WTC11 (cell line): Measurements from ENCODE around the gene ADORA1. TPM values are rescaled to one million over a fixed set of nuclear protein-coding genes. Genes with fewer than 3 reads are reported as not detected.

Experiments
- ATAC-seq: fragments of 200-7000 bp; cut with Tn5 transposase; 2 replicates; pipeline ENCODE4 v1.10.0; 2021; ENCODE audit warnings: mild to moderate bottlenecking, moderate library complexity
- CTCF ChIA-PET: fragments of 300-600 bp; sonication (Branson Sonifier 250); formaldehyde crosslinking; loops from one replicate; lab custom pipeline; 2021; ENCODE audit warnings: antibody characterized with exemption; lab: Charles Lee
- POLR2A ChIA-PET: fragments of 350-600 bp; sonication (Branson Sonifier 250); formaldehyde crosslinking; loops from one replicate; lab custom pipeline; 2021; ENCODE audit warnings: antibody characterized with exemption; lab: Charles Lee
- DNase-seq: peaks from one replicate; pipeline ENCODE4 v3.0.0; 2021; ENCODE audit warnings: low spot score
- H3K27ac Mint-ChIP-seq: 2 replicates; pipeline ENCODE4 v1.8.0; 2021; ENCODE audit warnings: mixed read lengths
- H3K27me3 Mint-ChIP-seq: 2 replicates; pipeline ENCODE4 v1.8.0; 2021; ENCODE audit warnings: low read depth, mild to moderate bottlenecking, moderate library complexity, mixed read lengths
- H3K36me3 Mint-ChIP-seq: 2 replicates; pipeline ENCODE4 v1.8.0; 2021; ENCODE audit warnings: mixed read lengths
- H3K4me1 Mint-ChIP-seq: 2 replicates; pipeline ENCODE4 v1.8.0; 2022; ENCODE audit warnings: mixed read lengths
- H3K4me3 Mint-ChIP-seq: 2 replicates; pipeline ENCODE4 v1.8.0; 2021; ENCODE audit warnings: mild to moderate bottlenecking, moderate library complexity, mixed read lengths
- H3K9me3 Mint-ChIP-seq: 2 replicates; pipeline ENCODE4 v1.8.0; 2021; ENCODE audit warnings: mixed read lengths
- ATF3 ChIP-seq: sonication (generic); formaldehyde crosslinking; conservative IDR thresholded peaks from 2 replicates; pipeline ENCODE4 v1.8.1; 2022; ENCODE audit warnings: mild to moderate bottlenecking, missing genetic modification reagents
- ATF6 ChIP-seq: sonication (generic); formaldehyde crosslinking; IDR thresholded peaks from 2 replicates; pipeline ENCODE4 v1.8.1; 2023; ENCODE audit warnings: mild to moderate bottlenecking, missing genetic modification reagents
- E2F1 ChIP-seq: sonication (generic); formaldehyde crosslinking; IDR thresholded peaks from 2 replicates; pipeline ENCODE4 v1.8.0; 2022; ENCODE audit warnings: mild to moderate bottlenecking, missing genetic modification reagents
- E2F5 ChIP-seq: sonication (generic); formaldehyde crosslinking; IDR thresholded peaks from 2 replicates; pipeline ENCODE4 v1.8.1; 2022; ENCODE audit warnings: mild to moderate bottlenecking, moderate library complexity, missing genetic modification reagents
- ELF4 ChIP-seq: sonication (generic); formaldehyde crosslinking; IDR thresholded peaks from 2 replicates; pipeline ENCODE4 v1.8.1; 2022; ENCODE audit warnings: low read depth, mild to moderate bottlenecking, moderate library complexity, missing genetic modification reagents
- ERG ChIP-seq: fragments of 250-450 bp; sonication (Bioruptor Pico); IDR thresholded peaks from 2 replicates; pipeline ENCODE4 v1.8.0; 2021; ENCODE audit warnings: mild to moderate bottlenecking
- ETV6 ChIP-seq: sonication (generic); formaldehyde crosslinking; IDR thresholded peaks from 2 replicates; pipeline ENCODE4 v1.8.1; 2022; ENCODE audit warnings: mild to moderate bottlenecking, missing genetic modification reagents
- GABPB1 ChIP-seq: sonication (generic); formaldehyde crosslinking; IDR thresholded peaks from 2 replicates; pipeline ENCODE4 v1.8.1; 2023; ENCODE audit warnings: mild to moderate bottlenecking, missing genetic modification reagents
- GRHL2 ChIP-seq: fragments of 250-450 bp; sonication (Bioruptor Pico); IDR thresholded peaks from 2 replicates; pipeline ENCODE4 v1.8.0; 2022; ENCODE audit warnings: mild to moderate bottlenecking, moderate library complexity; ENCODE audit not compliant: insufficient replicate concordance, severe bottlenecking
- JUN ChIP-seq: sonication (generic); formaldehyde crosslinking; IDR thresholded peaks from 2 replicates; pipeline ENCODE4 v1.8.0; 2023; ENCODE audit warnings: mild to moderate bottlenecking, missing genetic modification reagents
- MAX ChIP-seq: sonication (generic); formaldehyde crosslinking; IDR thresholded peaks from 2 replicates; pipeline ENCODE4 v1.8.0; 2022; ENCODE audit warnings: mild to moderate bottlenecking, missing genetic modification reagents
- NR2C2 ChIP-seq: sonication (generic); formaldehyde crosslinking; IDR thresholded peaks from 2 replicates; pipeline ENCODE4 v1.8.0; 2022; ENCODE audit warnings: mild to moderate bottlenecking, missing genetic modification reagents
- SMAD3 ChIP-seq: sonication (generic); formaldehyde crosslinking; IDR thresholded peaks from 2 replicates; pipeline ENCODE4 v1.8.0; 2022; ENCODE audit warnings: missing genetic modification reagents, mild to moderate bottlenecking, borderline replicate concordance
- SMAD4 ChIP-seq: sonication (generic); formaldehyde crosslinking; IDR thresholded peaks from 2 replicates; pipeline ENCODE4 v1.8.0; 2022; ENCODE audit warnings: mild to moderate bottlenecking, missing genetic modification reagents
- TEAD4 ChIP-seq: sonication (generic); formaldehyde crosslinking; IDR thresholded peaks from 2 replicates; pipeline ENCODE4 v1.8.0; 2022; ENCODE audit warnings: mild to moderate bottlenecking, missing genetic modification reagents
- ZBTB21 ChIP-seq: sonication (generic); formaldehyde crosslinking; IDR thresholded peaks from 2 replicates; pipeline ENCODE4 v1.8.1; 2023; ENCODE audit warnings: mild to moderate bottlenecking, missing genetic modification reagents, borderline replicate concordance
- ZNF219 ChIP-seq: sonication (generic); formaldehyde crosslinking; IDR thresholded peaks from 2 replicates; pipeline ENCODE4 v1.8.0; 2023; ENCODE audit warnings: missing genetic modification reagents, mild to moderate bottlenecking, borderline replicate concordance
- ZNF263 ChIP-seq: sonication (generic); formaldehyde crosslinking; IDR thresholded peaks from 2 replicates; pipeline ENCODE4 v1.8.1; 2022; ENCODE audit warnings: low read depth, mild to moderate bottlenecking, moderate library complexity, missing genetic modification reagents
- total RNA-seq: library from RNA; stranded (reverse); gene quantifications from 3 replicates; pipeline ENCODE4 v1.2.3, GENCODE V29; 2021
- TF ChIP-seq, protein P1 (sequence below): sonication (generic); formaldehyde crosslinking; IDR thresholded peaks from 2 replicates; pipeline ENCODE4 v1.8.1; 2023; ENCODE audit warnings: mild to moderate bottlenecking, missing genetic modification reagents, borderline replicate concordance
- TF ChIP-seq, protein P2 (sequence below): sonication (generic); formaldehyde crosslinking; IDR thresholded peaks from 2 replicates; pipeline ENCODE4 v1.8.1; 2023; ENCODE audit warnings: mild to moderate bottlenecking, missing genetic modification reagents, moderate library complexity

Gene ADORA1
- total RNA-seq, 1 experiment from 2014 or later = 1.8 TPM

DNA sequence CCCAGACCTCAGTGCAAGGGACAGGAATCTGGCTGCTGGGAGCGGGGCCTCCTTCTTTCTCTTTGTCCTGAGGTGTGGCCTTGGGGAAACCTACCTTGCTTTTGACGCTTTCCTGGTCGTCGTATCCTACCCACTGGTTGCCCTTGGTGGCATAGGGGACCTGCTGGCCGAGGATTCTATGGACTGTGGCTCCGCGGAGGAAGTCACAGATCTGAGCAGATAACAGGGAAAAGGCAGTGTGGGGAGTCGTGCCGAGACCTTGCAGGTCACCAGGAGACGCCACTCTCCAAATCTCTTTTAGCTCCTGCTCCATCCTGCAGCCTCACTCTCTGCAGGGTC lies 52.1 kb downstream of the ADORA1 start (continued):
- TF ChIP-seq ATF6 (CRISPR knock-in tag) = no peak
- TF ChIP-seq NR2C2 = no peak
- no peak for TF ChIP-seq GABPB1
- TF ChIP-seq ETV6 (CRISPR knock-in tag) = no peak
- no peak for TF ChIP-seq SMAD3 (CRISPR knock-in tag)
- TF ChIP-seq, all 79 proteins: peak for 0

DNA sequence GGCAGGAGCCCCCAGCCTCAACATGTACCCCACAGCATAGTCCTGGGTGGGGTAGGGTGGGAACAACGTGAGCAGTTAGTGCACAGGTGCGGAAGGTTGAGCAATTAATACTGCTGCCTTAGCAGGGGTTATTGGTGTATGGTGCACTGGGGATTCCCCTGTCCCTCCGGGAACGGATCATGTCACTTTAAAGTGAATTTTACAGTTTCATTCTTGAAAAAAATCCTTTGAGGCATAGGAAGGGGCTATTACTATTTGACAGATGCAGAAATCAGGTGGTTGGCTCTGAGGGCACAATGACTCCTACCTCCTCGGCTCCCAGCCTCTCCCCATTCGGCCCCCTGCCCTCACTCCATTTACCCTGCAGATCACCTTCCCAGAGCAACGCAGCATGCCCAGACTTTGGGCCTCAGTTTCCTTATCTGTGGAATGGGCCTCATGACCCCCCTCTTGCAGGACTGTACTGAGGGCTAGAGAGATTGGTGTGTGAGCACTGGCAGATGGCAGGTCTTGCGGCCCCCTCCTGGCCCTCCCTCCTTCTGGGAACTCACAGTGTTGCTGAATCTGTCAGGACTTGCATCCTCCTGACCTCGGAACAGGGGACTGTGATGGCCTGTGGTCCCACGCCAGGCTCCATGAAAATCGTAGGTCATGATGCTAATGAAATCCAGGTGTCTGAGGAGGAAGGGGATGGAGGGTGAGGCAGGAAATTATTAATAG lies 53.2 kb downstream of the ADORA1 start:
- H3K36me3 Mint-ChIP-seq = no peaks in the 10 kb centered on the region
- ChIA-PET CTCF (interaction anchor here (1.3 to 3.4 kb wide), 4 partner anchors 37 to 87 kb away, joined by 3 to 14 read pairs (median 6); no protein-coding TSS in a partner anchor), POLR2A (no interaction called here)
- TF ChIP-seq ERG (no peak), E2F5 (CRISPR knock-in tag) (no peak), ZNF263 (CRISPR knock-in tag) (no peak)
- peaks cover under 1% of the 10 kb centered on the region; the same call in 1 of the 2 replicates for H3K27me3 Mint-ChIP-seq
- no peaks in the 10 kb centered on the region for H3K9me3 Mint-ChIP-seq
- no peak overlapping the region for H3K27ac Mint-ChIP-seq
- no peak overlapping the region for H3K4me3 Mint-ChIP-seq
- ATAC-seq (no peak), DNase-seq (no peak)
- H3K4me1 Mint-ChIP-seq = peaks cover 22% of the 10 kb centered on the region

DNA sequence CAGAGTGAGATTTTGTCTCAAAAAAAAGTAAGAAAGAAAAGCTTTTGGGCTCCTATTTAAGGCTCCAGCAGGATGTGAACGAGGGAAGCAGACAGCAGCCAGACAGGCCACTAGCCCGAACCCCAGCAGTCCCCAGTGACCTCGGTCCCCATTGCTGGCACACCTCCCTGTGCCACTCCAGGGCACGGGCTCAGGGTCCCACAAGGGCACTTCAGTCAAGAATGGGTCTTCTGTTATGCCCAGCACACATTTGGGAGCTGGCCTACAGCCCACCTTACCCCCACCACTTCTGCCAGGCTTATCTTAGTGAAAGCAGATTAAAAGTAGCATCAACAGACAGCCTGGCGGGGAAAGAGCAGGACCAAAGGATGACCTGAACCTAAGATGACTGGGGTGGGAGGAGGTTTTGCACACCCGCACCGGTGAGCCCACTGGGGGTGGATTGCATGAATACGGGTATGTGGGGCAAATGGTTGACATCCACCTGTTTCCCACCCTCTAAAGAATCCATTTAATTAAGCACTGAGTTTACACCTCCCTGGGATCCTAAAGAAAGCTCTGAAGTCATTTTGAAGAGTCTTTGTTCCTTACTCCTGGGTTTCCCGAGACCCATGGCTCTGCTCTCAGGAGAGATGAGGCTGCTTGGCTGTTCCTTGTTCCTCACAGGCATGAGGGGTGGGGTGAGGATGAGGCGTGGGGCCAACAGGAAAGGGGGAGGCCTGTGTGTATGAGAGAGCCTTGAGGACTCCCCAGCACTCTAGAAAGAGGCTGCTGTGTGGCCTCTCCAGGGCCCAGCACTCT lies 54.3 kb downstream of the ADORA1 start:
- no peak for ATAC-seq
- ChIA-PET POLR2A (no interaction called here), CTCF (interaction anchor here (1.3 to 2.4 kb wide), 5 partner anchors 10 to 86 kb away, joined by 3 to 14 read pairs (median 7); no protein-coding TSS in a partner anchor)
- H3K27ac Mint-ChIP-seq = no peak overlapping the region
- H3K9me3 Mint-ChIP-seq = no peaks in the 10 kb centered on the region
- H3K27me3 Mint-ChIP-seq = peaks cover 2% of the 10 kb centered on the region; the same call in 1 of the 2 replicates
- H3K4me1 Mint-ChIP-seq = peaks cover 32% of the 10 kb centered on the region
- no peaks in the 10 kb centered on the region for H3K36me3 Mint-ChIP-seq
- no peak overlapping the region for H3K4me3 Mint-ChIP-seq
- no peak for DNase-seq
- TF ChIP-seq, protein P1, sequence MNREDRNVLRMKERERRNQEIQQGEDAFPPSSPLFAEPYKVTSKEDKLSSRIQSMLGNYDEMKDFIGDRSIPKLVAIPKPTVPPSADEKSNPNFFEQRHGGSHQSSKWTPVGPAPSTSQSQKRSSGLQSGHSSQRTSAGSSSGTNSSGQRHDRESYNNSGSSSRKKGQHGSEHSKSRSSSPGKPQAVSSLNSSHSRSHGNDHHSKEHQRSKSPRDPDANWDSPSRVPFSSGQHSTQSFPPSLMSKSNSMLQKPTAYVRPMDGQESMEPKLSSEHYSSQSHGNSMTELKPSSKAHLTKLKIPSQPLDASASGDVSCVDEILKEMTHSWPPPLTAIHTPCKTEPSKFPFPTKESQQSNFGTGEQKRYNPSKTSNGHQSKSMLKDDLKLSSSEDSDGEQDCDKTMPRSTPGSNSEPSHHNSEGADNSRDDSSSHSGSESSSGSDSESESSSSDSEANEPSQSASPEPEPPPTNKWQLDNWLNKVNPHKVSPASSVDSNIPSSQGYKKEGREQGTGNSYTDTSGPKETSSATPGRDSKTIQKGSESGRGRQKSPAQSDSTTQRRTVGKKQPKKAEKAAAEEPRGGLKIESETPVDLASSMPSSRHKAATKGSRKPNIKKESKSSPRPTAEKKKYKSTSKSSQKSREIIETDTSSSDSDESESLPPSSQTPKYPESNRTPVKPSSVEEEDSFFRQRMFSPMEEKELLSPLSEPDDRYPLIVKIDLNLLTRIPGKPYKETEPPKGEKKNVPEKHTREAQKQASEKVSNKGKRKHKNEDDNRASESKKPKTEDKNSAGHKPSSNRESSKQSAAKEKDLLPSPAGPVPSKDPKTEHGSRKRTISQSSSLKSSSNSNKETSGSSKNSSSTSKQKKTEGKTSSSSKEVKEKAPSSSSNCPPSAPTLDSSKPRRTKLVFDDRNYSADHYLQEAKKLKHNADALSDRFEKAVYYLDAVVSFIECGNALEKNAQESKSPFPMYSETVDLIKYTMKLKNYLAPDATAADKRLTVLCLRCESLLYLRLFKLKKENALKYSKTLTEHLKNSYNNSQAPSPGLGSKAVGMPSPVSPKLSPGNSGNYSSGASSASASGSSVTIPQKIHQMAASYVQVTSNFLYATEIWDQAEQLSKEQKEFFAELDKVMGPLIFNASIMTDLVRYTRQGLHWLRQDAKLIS = no peak
- TF ChIP-seq GABPB1 (no peak), ZBTB21 (CRISPR knock-in tag) (no peak), ELF4 (CRISPR knock-in tag) (no peak), ZNF219 (CRISPR knock-in tag) (no peak), ATF3 (no peak), E2F1 (CRISPR knock-in tag) (no peak), MAX (no peak), JUN (CRISPR knock-in tag) (no peak), TEAD4 (CRISPR knock-in tag) (no peak), SMAD4 (no peak), GRHL2 (CRISPR knock-in tag) (no peak), NR2C2 (no peak)
- TF ChIP-seq, protein P2, sequence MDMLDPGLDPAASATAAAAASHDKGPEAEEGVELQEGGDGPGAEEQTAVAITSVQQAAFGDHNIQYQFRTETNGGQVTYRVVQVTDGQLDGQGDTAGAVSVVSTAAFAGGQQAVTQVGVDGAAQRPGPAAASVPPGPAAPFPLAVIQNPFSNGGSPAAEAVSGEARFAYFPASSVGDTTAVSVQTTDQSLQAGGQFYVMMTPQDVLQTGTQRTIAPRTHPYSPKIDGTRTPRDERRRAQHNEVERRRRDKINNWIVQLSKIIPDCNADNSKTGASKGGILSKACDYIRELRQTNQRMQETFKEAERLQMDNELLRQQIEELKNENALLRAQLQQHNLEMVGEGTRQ (CRISPR knock-in tag) = no peak
